A673 (cell line): ENCODE data around the gene CDKN3. TPM values are rescaled to one million over a fixed set of nuclear protein-coding genes. Genes with fewer than 3 reads are reported as not detected.
"Not testable (repeated sequence)": the region's sequence is repeated elsewhere in the genome, so short reads cannot be mapped to it uniquely, and the experiment has no call there.

Experiments used
- BruUV-seq: library from RNA; stranded (reverse); fragments of 400-500 nt; replicated peaks from 2 replicates; lab custom pipeline; 2021; lab: Mats Ljungman, UMichigan
- CTCF ChIA-PET: fragments of 300-600 bp; sonication (Branson Sonifier 250); formaldehyde crosslinking; loops from one replicate; lab custom pipeline; 2022; ENCODE audit warnings: antibody characterized with exemption; lab: Charles Lee
- POLR2A ChIA-PET: fragments of 300-600 bp; sonication (Branson Sonifier 250); formaldehyde crosslinking; loops from one replicate; lab custom pipeline; 2022; ENCODE audit warnings: antibody characterized with exemption; ENCODE audit not compliant: low non-redundant PET; lab: Charles Lee
- DNase-seq: peaks from one replicate; pipeline ENCODE4 v3.0.0-alpha.2; 2015; ENCODE audit warnings: low spot score
- H3K27ac ChIP-seq: fragments of 200-600 bp; sonication (generic); 2 replicates; pipeline ENCODE4 v1.5.1; 2016; ENCODE audit warnings: mixed run types, low read depth, mild to moderate bottlenecking, mixed read lengths, antibody characterized with exemption, low read length; ENCODE audit not compliant: poor library complexity, severe bottlenecking
- H3K27me3 ChIP-seq: fragments of 200-600 bp; sonication (generic); replicated peaks from 2 replicates; pipeline ENCODE4 v1.6.1; 2017; ENCODE audit warnings: mixed run types, low read depth, mild to moderate bottlenecking, mixed read lengths, antibody characterized with exemption, low read length; ENCODE audit not compliant: insufficient read depth, poor library complexity
- H3K36me3 ChIP-seq: fragments of 200-600 bp; sonication (generic); 2 replicates; pipeline ENCODE4 v1.6.1; 2016; ENCODE audit warnings: mixed run types, mild to moderate bottlenecking, mixed read lengths, antibody characterized with exemption, low read length; ENCODE audit not compliant: insufficient read depth, poor library complexity, severe bottlenecking
- H3K4me1 ChIP-seq: fragments of 200-600 bp; sonication (generic); 2 replicates; pipeline ENCODE4 v1.6.1; 2017; ENCODE audit warnings: mixed run types, mild to moderate bottlenecking, mixed read lengths, antibody characterized with exemption, low read length; ENCODE audit not compliant: insufficient read depth, poor library complexity, severe bottlenecking
- H3K4me3 ChIP-seq: fragments of 200-600 bp; sonication (generic); 2 replicates; pipeline ENCODE4 v1.5.1; 2016; ENCODE audit warnings: low read depth, mixed run types, mild to moderate bottlenecking, mixed read lengths, low read length; ENCODE audit not compliant: poor library complexity, severe bottlenecking
- H3K9me3 ChIP-seq: fragments of 200-600 bp; sonication (generic); 2 replicates; pipeline ENCODE4 v1.6.1; 2016; ENCODE audit warnings: mixed run types, low read depth, mild to moderate bottlenecking, mixed read lengths, antibody characterized with exemption, low read length; ENCODE audit not compliant: poor library complexity, severe bottlenecking
- EZH2 ChIP-seq: fragments of 200-600 bp; sonication (generic); IDR thresholded peaks from 2 replicates; pipeline ENCODE4 v1.6.1; 2017; ENCODE audit warnings: borderline replicate concordance, low read depth, mild to moderate bottlenecking, mixed read lengths, antibody characterized with exemption, low read length; ENCODE audit not compliant: poor library complexity, severe bottlenecking
- intact Hi-C: fragments of 100-400 bp; cut with micrococcal nuclease; formaldehyde crosslinking; loops from one replicate; pipeline ENCODE4 v1.10.0; 2022; ENCODE audit not compliant: unreplicated experiment
- total RNA-seq: library from RNA; stranded (reverse); gene quantifications from 2 replicates; pipeline ENCODE4 v1.2.3, GENCODE V29; 2021
- TF ChIP-seq, protein P1 (sequence below): fragments of 300-800, 200-600 bp; sonication (generic); conservative IDR thresholded peaks from 2 replicates; pipeline ENCODE4 v1.5.1; 2017; ENCODE audit warnings: low read depth, mild to moderate bottlenecking, antibody characterized with exemption, low read length, moderate library complexity, mixed read lengths

CDKN3 gene
- total RNA-seq, 1 experiment from 2014 or later, result 108 TPM

DNA sequence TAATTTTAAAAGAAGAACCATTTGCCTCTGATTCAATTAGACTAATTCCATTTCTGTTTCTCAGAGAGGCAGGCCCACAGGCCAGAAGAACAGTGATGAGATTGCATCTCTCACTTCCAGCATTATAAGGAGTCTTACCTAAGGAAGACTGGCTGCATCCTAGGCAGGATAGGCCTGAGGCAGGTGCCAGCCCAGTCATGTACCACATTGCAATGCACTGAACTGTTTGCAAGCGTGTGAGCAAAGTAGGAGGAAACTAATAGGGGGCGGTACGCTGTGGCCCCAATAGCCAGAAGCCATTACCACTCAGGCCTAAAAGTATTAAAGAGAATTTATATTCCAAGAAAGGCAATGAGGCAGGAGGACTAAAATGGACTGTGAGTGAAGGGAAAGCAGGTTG, 56.4 kb downstream of the CDKN3 start:
- Histone ChIP-seq H3K4me1 (no peaks in the 10 kb centered on the region), H3K36me3 (no peaks in the 10 kb centered on the region), H3K4me3 (no peak overlapping the region), H3K9me3 (no peaks in the 10 kb centered on the region), H3K27me3 (no peaks in the 10 kb centered on the region), H3K27ac (no peak overlapping the region)
- ChIA-PET POLR2A (no interaction called here), CTCF (no interaction called here)
- DNase-seq, result no peak
- BruUV-seq, result no TSS peak
- intact Hi-C loops, result no loop called here
- TF ChIP-seq, protein P1, sequence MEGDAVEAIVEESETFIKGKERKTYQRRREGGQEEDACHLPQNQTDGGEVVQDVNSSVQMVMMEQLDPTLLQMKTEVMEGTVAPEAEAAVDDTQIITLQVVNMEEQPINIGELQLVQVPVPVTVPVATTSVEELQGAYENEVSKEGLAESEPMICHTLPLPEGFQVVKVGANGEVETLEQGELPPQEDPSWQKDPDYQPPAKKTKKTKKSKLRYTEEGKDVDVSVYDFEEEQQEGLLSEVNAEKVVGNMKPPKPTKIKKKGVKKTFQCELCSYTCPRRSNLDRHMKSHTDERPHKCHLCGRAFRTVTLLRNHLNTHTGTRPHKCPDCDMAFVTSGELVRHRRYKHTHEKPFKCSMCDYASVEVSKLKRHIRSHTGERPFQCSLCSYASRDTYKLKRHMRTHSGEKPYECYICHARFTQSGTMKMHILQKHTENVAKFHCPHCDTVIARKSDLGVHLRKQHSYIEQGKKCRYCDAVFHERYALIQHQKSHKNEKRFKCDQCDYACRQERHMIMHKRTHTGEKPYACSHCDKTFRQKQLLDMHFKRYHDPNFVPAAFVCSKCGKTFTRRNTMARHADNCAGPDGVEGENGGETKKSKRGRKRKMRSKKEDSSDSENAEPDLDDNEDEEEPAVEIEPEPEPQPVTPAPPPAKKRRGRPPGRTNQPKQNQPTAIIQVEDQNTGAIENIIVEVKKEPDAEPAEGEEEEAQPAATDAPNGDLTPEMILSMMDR, result no peak
- no peak for TF ChIP-seq EZH2

DNA sequence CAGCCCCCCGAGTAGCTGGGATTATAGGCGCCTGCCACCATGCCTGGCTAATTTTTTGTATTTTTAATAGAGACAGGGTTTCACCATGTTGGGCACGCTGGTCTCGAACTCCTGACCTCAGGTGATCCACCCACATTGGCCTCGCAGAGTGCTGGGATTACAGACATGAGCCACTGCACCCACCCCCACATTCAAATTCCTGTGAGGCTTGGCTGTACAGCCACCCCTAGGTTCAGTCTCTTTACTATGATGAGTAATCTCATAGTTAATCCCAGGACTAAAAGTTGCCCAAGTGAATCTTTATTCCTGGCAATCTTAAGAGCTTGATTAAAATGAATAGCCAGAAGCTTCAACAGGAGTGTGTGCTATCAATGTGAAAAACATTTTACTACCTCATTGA, 57.2 kb downstream of the CDKN3 start:
- intact Hi-C loops, BruUV-seq, H3K4me3 ChIP-seq, H3K36me3 ChIP-seq, H3K27ac ChIP-seq, CTCF ChIA-PET, DNase-seq, H3K27me3 ChIP-seq, H3K9me3 ChIP-seq, POLR2A ChIA-PET, H3K4me1 ChIP-seq: not testable (repeated sequence)

DNA sequence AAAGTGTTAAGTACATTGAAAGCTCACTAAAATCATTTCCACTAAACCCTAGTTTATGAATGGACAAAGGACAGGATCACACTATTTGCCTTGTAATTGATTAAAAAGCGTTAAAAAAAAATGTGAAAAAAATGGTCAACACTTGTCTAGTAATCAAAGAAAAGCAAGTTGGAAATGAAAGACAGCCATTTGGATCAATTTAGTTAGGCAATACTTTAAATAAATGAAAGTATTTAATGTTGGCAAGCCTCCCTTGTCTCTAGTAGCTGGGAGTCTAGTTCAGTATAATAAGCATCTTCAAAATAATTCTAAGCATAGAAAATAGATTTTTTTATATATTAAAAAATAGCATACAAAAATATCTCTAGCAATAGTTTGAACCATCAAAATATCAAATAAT, 58.6 kb downstream of the CDKN3 start:
- TF ChIP-seq, protein P1, result no peak
- no peak for TF ChIP-seq EZH2
- Histone ChIP-seq H3K27ac (no peak overlapping the region), H3K9me3 (peaks cover 7% of the 10 kb centered on the region), H3K27me3 (no peaks in the 10 kb centered on the region), H3K4me1 (no peaks in the 10 kb centered on the region), H3K4me3 (no peak overlapping the region), H3K36me3 (no peaks in the 10 kb centered on the region)
- ChIA-PET POLR2A (no interaction called here), CTCF (no interaction called here)
- no peak for DNase-seq
- intact Hi-C loops, result no loop called here
- BruUV-seq, result no TSS peak

DNA sequence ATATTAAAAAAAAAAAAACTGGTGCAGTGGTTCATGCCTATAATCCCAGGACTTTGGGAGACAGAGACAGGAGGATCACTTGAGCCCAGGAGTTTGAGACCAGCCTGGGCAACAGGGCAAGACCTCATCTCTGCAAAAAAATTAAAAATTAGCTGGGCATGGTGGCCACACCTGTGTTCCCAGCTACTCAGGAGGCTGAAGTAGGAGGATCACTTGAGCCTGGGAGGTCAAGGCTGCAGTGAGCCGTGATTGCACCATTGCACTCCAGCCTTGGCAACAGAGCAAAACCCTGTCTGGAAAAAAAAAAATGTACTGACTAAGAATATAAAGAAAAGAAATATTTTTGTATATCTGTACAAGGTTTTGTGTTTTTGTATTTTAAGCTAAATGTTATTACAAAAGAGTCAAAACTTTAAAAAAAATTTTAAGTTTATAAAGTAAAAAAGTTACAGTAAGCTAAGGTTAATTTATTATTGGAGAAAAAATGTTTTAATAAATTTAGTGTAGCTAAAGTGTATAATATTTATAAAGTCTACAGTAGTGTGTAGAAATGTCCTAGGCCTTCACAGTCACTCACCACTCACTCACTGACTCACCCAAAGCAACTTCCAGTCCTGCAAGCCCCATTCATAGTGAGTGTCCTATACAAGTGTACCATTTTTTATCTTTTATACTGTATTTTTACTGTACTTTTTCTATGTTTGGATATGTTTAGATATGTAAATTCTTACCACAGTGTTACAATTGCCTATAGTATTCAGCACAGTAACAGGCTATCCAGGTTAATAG, 60.2 kb downstream of the CDKN3 start:
- H3K4me3 ChIP-seq, H3K9me3 ChIP-seq, H3K4me1 ChIP-seq, intact Hi-C loops, POLR2A ChIA-PET, H3K36me3 ChIP-seq, CTCF ChIA-PET, H3K27ac ChIP-seq, BruUV-seq, H3K27me3 ChIP-seq, DNase-seq: not testable (repeated sequence)
